Measurements from ENCODE around the gene CCDC137.

Gene CCDC137

GRCh38 chr17:81680150-81680549, 13.6 kb downstream of the CCDC137 start:
- FAIRE-seq (no peak), DNase-seq (ENCODE audit: insufficient read length, low spot score) (no peak)

DNA sequence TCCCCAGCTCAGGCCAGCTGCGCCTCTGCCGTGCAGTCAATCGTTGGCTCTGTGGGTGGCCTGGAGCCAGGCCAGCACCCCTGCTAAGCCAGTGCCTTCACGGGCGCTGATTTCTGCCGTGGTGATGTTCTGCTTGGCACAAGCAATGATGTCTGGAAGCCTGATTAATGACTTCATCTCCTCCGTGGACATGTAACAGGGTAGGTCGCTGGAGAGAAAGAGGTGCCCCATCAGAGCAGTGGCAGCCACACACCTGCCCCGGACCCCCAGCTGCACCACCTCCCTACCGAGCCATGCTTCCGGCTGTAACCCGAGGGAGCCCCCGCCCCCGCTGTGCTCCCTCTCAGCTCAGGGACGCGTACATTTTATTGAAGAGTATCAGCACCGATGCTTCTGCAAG, 15.1 kb downstream of the CCDC137 start:
- DNase-seq (ENCODE audit: insufficient read length, low spot score) (no peak), FAIRE-seq (no peak)

DNA sequence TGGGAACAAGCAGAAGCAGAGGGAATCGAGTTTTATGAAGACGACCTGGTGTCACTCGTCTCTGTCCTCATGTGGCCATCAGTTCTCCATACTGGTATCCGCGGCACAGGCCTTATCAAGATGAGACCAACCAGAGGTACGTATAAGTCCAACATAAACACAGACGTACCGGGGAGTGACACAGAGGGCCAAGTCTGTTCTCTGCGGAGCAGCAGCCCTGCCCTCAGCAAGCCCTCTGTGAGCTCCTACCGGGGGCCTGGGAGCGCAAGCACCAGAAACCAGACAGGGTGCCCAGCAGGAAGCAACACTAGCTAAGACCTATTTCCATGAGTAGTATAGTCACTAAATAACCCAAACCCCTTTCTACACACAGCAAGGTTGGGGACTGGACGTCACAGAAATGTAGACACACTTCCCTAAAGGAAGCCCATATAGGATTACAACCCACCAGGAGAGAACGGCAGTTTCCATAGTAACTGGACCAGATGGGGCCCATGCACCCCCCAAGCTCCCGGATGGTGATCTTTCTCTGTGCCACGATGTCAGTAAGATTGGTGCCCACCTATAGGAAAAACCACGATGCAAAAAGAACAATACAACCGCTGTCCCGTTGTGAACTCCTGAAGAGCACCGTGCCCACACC, 16.1 kb downstream of the CCDC137 start:
- DNase-seq (ENCODE audit: insufficient read length, low spot score), result no peak
- peak; percentile 23 for FAIRE-seq

GRCh38 chr17:81683208-81683583, 16.7 kb downstream of the CCDC137 start:
- DNase-seq (ENCODE audit: insufficient read length, low spot score), result no peak
- FAIRE-seq, result no peak

- DNase-seq (ENCODE audit: insufficient read length, low spot score) (peak; percentile 99), FAIRE-seq (peak; percentile 98)
These were observed 17.3 kb downstream of the CCDC137 start, which contains the start of the genes ARL16 and HGS for GRCh38 chr17:81683584-81684441. Gene ARL16, minus strand, starts transcription at chr17:81683797. Its CDS starts 44 bp downstream, at chr17:81683753. Gene HGS, plus strand, starts transcription at chr17:81684011. Its CDS starts 56 bp downstream, at chr17:81684067.

DNA sequence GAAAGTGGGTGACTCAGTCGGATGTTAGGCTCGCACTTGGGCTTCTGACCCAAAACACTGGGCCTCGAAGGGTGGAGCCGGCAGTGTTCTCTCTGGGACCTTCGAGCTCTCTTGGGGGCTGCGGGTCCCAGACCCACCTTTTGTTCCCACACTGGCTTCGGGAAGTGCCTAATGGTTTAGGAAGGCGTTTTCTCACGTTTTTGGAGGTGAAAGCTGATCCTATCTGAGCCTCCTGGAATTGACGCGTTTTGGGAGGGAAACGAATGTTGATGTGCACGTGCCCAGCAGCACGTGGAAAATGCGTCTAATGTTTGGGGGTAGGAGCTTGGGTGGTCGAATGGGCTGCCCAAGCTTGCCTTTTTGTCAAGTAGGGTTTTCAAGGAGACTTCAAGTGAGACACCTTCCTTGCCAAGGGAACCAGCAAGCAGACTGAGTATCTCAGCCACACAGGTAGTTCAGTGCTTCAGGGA, 17.9 kb downstream of the CCDC137 start:
- DNase-seq (ENCODE audit: insufficient read length, low spot score), result peak; percentile 39
- no peak for FAIRE-seq

DNA sequence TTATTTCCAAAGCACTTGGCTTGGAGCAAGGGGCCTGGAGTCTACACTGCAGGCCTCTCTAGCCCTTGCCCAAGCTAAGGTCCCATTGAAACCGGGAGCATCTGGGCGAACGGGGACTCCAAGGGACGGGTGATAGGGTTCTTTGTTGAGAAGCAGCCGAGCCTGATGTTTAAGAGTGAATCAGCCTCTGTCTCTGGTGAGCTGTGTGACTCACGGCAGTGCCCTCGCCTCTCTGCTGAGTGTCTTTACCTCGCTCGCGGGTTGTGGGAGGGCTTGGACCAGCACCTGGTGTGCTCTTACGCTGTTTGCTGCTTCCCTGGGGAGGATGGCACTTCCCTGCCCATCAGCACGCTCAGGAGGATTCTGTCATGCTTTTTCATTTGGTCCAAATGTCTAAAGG, 18.6 kb downstream of the CCDC137 start:
- no peak for DNase-seq (ENCODE audit: insufficient read length, low spot score)

DNA sequence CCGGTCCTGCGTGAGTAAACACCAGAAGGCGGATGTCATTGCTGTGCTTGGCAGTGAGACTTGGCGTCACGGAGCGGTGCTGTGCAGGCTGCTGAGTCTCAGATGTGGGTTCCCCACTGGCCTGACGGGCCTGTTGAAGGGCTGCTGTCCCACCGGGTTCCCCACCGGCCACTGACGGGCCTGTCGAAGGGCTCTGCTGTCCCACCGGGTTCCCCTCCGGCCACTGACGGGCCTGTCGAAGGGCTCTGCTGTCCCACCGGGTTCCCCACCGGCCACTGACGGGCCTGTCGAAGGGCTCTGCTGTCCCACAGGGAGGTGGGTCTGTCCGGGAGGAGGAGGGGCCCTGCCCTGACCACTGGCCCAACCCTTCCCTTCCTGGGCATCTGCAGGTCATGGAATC, 20.1 kb downstream of the CCDC137 start:
- no peak for FAIRE-seq
- no peak for DNase-seq (ENCODE audit: insufficient read length, low spot score)

More for the DNA sequence above, 18.6 kb downstream of the CCDC137 start:
- FAIRE-seq, result no peak

GRCh38 chr17:81687770-81688541, 21.4 kb downstream of the CCDC137 start:
- DNase-seq (ENCODE audit: insufficient read length, low spot score), result no peak
- no peak for FAIRE-seq

DNA sequence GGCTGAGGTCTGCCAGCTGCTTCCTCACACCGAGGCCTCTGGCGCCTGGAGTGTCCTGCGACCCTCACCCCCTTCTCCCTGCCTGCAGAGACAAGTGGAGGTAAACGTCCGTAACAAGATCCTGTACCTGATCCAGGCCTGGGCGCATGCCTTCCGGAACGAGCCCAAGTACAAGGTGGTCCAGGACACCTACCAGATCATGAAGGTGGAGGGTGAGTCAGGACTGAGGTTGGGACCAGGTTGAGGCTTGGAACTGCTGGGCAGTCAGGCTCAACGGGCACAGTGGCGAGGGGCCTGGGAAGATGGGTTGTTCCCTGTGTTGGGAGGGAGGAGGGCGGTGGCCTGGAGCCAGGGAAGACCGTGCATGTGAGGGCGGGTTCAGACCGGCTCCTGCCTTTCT, 22.1 kb downstream of the CCDC137 start:
- no peak for DNase-seq (ENCODE audit: insufficient read length, low spot score)
- FAIRE-seq, result no peak

DNA sequence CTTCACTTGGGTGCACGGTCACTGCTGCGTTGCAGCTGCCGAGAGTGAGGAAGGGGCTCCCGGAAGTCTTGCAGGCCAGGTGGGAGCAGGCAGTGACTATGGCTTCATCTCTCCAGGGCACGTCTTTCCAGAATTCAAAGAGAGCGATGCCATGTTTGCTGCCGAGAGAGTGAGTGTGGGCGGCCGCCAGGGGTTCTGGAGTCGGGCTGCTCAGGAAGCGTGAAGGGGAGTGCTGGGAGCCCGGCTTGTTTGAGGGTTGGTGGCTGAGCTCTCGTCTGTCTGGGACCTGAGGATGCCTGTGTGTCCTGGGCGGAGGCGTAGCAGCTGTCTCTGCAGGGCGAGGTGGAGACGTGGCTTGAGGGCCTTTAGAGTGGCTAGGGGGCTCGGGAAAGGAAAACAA, 23.5 kb downstream of the CCDC137 start:
- no peak for DNase-seq (ENCODE audit: insufficient read length, low spot score)

GRCh38 chr17:81690549-81690948, 24.0 kb downstream of the CCDC137 start:
- FAIRE-seq (no peak), DNase-seq (ENCODE audit: insufficient read length, low spot score) (no peak)

More for the DNA sequence above, 23.5 kb downstream of the CCDC137 start:
- FAIRE-seq, result no peak

- DNase-seq (ENCODE audit: insufficient read length, low spot score) (no peak), FAIRE-seq (no peak)
These were observed 24.7 kb downstream of the CCDC137 start for GRCh38 chr17:81691196-81691595.

DNA sequence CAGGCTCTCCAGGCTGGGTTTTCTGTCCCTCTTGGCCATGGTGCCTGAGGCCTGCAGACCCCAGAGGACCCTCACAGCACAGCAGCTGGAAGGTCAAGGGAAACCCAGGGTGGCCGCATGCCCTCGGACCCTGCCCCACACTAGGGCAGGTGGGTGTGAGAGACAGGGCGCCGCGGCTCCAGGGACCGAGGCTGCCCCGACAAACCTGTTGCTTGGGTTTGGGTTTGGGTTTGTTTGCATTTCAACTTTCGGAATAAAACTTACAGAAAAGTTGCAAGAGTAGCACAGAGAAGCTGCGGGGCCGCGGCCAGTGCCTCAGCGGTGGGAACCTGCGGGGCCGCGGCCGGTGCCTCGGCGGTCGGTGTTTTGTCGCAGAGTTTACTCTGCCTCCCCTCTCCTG, 25.1 kb downstream of the CCDC137 start:
- FAIRE-seq, result no peak
- DNase-seq (ENCODE audit: insufficient read length, low spot score), result no peak

GRCh38 chr17:81693509-81694210, 27.1 kb downstream of the CCDC137 start:
- no peak for FAIRE-seq
- DNase-seq (ENCODE audit: insufficient read length, low spot score), result no peak

DNA sequence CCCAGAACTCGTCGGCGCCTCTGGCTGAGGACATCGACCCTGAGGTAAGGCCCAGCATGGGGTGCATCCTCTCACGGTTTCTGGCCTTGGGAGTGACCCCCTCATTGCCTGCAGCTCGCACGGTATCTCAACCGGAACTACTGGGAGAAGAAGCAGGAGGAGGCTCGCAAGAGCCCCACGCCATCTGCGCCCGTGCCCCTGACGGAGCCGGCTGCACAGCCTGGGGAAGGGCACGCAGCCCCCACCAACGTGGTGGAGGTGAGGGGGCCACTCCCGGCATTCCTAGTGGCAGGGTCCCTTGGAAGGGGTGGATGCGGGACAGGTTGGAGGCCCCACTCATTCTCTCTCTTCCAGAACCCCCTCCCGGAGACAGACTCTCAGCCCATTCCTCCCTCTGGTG, 28.3 kb downstream of the CCDC137 start:
- no peak for FAIRE-seq
- no peak for DNase-seq (ENCODE audit: insufficient read length, low spot score)

GRCh38 chr17:81695211-81695610, 28.7 kb downstream of the CCDC137 start:
- no peak for FAIRE-seq
- DNase-seq (ENCODE audit: insufficient read length, low spot score), result no peak

DNA sequence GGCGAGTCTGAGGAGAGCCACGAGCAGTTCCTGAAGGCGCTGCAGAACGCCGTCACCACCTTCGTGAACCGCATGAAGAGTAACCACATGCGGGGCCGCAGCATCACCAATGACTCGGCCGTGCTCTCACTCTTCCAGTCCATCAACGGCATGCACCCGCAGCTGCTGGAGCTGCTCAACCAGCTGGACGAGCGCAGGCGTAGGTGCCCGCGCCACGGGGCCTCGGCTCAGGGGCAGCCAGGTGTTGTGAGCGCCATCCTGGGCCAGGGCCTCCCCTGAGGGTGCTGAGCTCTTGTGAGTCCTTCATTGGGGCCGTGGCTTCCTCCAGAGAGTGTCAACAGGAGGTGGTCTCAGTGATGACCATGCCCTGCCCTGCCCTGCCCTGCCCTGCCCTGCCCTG, 29.3 kb downstream of the CCDC137 start:
- DNase-seq (ENCODE audit: insufficient read length, low spot score) (no peak), FAIRE-seq (no peak)

DNA sequence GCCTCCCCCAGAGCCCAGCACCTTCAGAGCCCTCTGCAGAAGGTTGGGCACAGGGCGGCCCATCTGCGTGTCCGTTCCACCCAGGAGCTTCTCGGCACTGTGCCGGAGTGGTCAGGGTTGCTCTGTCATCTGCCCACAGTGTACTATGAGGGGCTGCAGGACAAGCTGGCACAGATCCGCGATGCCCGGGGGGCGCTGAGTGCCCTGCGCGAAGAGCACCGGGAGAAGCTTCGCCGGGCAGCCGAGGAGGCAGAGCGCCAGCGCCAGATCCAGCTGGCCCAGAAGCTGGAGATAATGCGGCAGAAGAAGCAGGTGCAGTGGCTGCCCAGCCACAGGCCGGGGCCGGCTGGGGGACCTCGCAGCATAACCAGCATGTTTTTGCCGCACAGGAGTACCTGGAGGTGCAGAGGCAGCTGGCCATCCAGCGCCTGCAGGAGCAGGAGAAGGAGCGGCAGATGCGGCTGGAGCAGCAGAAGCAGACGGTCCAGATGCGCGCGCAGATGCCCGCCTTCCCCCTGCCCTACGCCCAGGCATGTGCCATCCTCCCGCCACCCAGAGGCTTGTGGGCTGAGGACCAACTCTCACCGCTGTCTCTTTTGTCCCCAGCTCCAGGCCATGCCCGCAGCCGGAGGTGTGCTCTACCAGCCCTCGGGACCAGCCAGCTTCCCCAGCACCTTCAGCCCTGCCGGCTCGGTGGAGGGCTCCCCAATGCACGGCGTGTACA, 29.8 kb downstream of the CCDC137 start:
- DNase-seq (ENCODE audit: insufficient read length, low spot score) (no peak), FAIRE-seq (no peak)
